ENCODE data around the gene SASH1.

GRCh38 chr6:148296771-148297170, 45.9 kb upstream of the SASH1 start:
- TF ChIP-seq ZNF274 (IDR thresholded peaks at IDR 0.05; ENCODE audit: low read depth, low read length) (no peak), SUZ12 (IDR thresholded peaks at IDR 0.05; ENCODE audit: extremely low read depth, insufficient read depth, insufficient read length) (no peak)
